H7 (cell line): Measurements from ENCODE around the gene TMCO4. TPM values are rescaled to one million over a fixed set of nuclear protein-coding genes. Genes with fewer than 3 reads are reported as not detected.

Source experiments
- DNase-seq: peaks from one replicate; pipeline ENCODE4 v3.0.0; 2012
- H3K27me3 ChIP-seq: 2 replicates; pipeline ENCODE4 v1.6.0; 2011; ENCODE audit warnings: mild to moderate bottlenecking, low read length; ENCODE audit not compliant: control insufficient read depth, insufficient read depth
- H3K36me3 ChIP-seq: replicated peaks from 2 replicates; pipeline ENCODE4 v1.5.1; 2011; ENCODE audit warnings: low read length; ENCODE audit not compliant: control insufficient read depth, insufficient read depth
- H3K4me3 ChIP-seq: 2 replicates; pipeline ENCODE4 v1.5.1; 2011; ENCODE audit warnings: low read depth, mild to moderate bottlenecking, control low read depth, low read length, moderate library complexity; ENCODE audit not compliant: insufficient read depth
- total RNA-seq: library from RNA; depleted of rRNA; stranded (reverse); fragments of >200 nt; shearing (Covaris generic); gene quantifications from 2 replicates; pipeline ENCODE4 v1.2.3, GENCODE V29; 2014

Gene TMCO4
- total RNA-seq, 1 experiment from 2014 or later, result 8.8 TPM

- DNase-seq, result no peak
- H3K4me3 ChIP-seq, result no peak overlapping the region
- H3K36me3 ChIP-seq, result no peaks in the 10 kb centered on the region
- H3K27me3 ChIP-seq, result no peaks in the 10 kb centered on the region
Observed at GRCh38 chr1:19689856-19690255, 109.9 kb downstream of the TMCO4 start.

DNA sequence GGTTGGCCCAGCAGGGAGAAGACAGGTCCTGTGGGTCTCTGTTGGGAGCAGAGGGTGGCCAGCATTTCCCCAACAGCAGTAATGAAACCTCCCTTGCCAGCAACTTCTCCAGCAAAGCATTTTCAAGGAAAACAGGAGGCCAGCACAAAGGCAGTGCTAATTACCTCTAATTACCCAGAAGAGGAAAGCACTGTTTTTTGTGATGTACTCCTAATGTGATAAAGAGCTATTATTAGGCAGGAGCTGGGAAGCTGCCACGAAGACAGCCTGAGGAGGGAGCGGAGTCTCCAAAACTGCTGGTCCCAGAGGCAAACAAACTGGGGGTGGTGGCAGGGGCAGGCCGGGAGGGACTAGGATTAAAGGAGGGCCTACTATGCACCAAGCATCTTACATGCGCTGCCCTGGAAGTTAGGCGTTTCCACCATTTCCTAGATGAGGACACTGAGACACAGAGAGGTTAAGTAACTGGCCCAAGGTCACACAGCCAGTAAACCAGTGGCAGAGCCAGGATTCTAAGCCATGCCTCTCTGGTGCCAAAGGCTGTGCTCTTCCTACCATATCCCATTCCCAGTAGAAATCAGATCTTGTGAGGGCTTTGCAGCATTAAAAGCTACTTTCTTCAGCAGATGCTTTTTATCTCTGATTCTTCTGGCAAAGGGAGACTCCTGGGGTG lies 110.5 kb downstream of the TMCO4 start:
- Histone ChIP-seq H3K4me3 (no peak overlapping the region), H3K27me3 (no peaks in the 10 kb centered on the region), H3K36me3 (no peaks in the 10 kb centered on the region)
- peak; percentile 33 for DNase-seq

DNA sequence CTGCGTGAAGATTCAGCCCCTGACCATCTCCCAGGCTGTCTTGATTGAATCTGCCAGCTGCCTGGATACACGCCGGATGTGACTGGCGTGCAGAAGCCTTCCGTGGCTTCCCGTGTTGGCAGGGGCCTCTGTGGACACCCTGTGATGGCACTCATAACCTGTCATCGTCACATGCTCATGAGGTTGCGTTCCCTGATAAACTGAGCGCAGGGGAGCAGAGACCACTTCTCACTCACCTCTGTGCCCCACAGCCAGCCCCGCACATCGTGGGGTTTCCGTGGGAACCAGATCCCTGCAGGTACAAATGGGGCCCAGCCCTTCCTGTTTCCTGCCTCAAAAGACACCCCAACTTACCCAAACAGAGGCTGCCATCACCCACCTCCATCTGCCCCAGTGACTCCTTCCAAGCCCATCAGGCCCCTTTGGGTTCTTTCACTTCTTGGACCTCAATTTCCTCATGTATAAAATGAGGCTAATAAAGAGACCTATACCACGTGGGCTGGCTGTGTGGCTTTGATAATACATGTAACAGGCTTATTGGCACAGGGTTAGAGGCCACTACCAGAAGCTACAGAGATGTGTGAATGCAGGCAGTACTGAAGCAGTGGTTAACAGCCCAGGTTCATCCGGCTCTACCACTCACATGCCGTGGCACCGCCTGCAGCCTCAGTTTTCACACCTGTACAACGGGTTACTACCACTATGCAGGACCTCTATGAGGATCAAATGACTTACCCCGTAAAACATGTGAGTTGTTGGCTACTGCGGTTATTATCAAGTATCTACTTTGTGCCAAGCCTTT lies 111.5 kb downstream of the TMCO4 start:
- H3K36me3 ChIP-seq, result no peaks in the 10 kb centered on the region
- DNase-seq, result no peak

GRCh38 chr1:19687414-19687813 lies 112.3 kb downstream of the TMCO4 start:
- no peak overlapping the region for H3K4me3 ChIP-seq
- DNase-seq, result no peak
- H3K36me3 ChIP-seq, result no peaks in the 10 kb centered on the region
- H3K27me3 ChIP-seq, result no peaks in the 10 kb centered on the region

More for the DNA sequence above, 111.5 kb downstream of the TMCO4 start:
- no peak overlapping the region for H3K4me3 ChIP-seq
- H3K27me3 ChIP-seq, result no peaks in the 10 kb centered on the region

DNA sequence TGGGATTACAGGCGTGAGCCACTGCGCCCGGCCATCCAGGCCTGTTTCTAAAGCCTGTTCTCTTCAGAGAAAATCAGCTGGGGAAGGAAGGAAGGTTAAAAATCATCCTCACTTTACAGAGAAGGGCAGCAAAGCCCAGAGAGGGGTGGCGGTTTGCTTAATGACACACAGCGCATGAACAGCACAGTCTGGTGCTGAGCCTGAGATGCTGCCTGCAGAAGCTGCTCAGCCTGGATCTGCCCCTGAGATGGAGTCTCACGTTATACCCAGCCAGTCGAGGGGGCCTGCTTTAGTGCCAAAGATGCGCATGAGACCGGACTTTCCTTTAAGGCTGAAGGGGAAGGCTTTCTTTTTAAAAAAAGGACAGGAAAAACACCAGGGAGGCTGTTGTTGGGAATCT lies 113.7 kb downstream of the TMCO4 start:
- H3K4me3 ChIP-seq, result no peak overlapping the region
- H3K36me3 ChIP-seq, result no peaks in the 10 kb centered on the region
- DNase-seq, result peak; percentile 44
- no peaks in the 10 kb centered on the region for H3K27me3 ChIP-seq

GRCh38 chr1:19684677-19685076 lies 115.0 kb downstream of the TMCO4 start:
- no peaks in the 10 kb centered on the region for H3K27me3 ChIP-seq
- no peak overlapping the region for H3K4me3 ChIP-seq
- no peak for DNase-seq
- no peaks in the 10 kb centered on the region for H3K36me3 ChIP-seq

DNA sequence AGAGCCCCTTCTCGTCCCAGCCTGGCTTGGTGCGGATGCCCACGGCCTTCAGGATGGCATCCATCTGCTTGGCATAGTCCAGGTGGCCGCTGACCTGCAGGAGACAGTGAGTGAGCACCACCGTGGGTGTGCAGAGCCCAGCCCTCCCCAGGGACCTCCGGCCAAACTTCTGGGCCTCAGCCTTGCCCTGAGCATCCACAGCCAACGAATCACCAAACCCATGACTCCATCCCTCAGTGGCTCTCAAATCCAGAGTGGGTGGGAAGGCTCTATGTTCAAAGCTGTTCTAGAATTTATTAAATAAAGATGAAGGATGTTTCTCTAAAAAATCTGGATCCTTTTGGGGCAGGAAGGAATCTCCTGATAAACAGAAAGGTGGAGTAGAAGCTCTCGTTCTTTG lies 116.4 kb downstream of the TMCO4 start:
- H3K4me3 ChIP-seq, result no peak overlapping the region
- DNase-seq, result no peak
- H3K36me3 ChIP-seq, result no peaks in the 10 kb centered on the region
- H3K27me3 ChIP-seq, result no peaks in the 10 kb centered on the region

DNA sequence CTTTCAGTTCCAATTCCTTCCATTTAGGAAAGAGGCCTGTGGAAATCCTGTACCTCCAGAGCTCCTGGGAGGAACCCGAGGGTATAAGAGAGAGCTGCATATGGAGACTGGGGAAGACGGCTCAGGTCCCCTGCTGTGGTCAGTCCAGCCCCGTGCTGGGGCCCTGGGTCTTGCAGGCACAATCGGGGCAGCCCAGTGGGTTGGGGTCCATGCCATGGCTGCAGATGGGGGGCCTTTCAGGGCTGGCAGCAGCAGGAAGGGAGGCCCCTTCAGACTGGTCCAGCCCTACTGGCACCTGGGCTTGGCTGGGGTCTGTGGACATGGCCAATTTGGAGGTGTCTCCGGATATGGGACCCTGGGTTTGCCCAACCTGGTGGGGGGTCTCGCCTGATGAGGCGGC lies 116.8 kb downstream of the TMCO4 start:
- DNase-seq, result no peak
- Histone ChIP-seq H3K36me3 (no peaks in the 10 kb centered on the region), H3K4me3 (no peak overlapping the region), H3K27me3 (no peaks in the 10 kb centered on the region)

DNA sequence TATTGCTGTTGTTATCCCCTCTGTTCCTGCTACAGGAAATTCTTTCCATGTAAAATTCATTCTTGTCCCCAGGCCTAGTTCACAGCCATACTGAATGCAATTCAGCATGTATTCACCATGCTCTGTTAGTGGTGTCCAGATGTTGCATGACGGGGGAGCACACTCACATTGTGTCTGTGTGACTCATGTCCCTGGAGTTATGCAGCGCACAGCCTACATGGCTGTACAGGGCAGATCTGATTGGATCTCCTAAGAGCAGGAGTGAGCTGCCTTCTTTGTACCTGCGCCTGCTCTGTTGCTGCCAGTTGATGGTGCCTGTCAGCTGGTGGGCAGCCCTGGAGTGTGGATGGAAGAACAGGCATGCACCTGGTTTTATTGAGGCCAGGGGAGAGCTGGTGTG lies 117.5 kb downstream of the TMCO4 start:
- Histone ChIP-seq H3K27me3 (no peaks in the 10 kb centered on the region), H3K36me3 (no peaks in the 10 kb centered on the region), H3K4me3 (no peak overlapping the region)
- DNase-seq, result no peak

- H3K4me3 ChIP-seq, result no peak overlapping the region
- peak; percentile 77 for DNase-seq
- peaks cover 3% of the 10 kb centered on the region; the same call in 1 of the 2 replicates for H3K27me3 ChIP-seq
- no peaks in the 10 kb centered on the region for H3K36me3 ChIP-seq
Observed at GRCh38 chr1:19680644-19681043, 119.1 kb downstream of the TMCO4 start.

- H3K4me3 ChIP-seq, result no peak overlapping the region
- peaks cover 6% of the 10 kb centered on the region; the same call in 1 of the 2 replicates for H3K27me3 ChIP-seq
- DNase-seq, result no peak
- no peaks in the 10 kb centered on the region for H3K36me3 ChIP-seq
Observed at GRCh38 chr1:19679691-19680090, 120.0 kb downstream of the TMCO4 start.

- H3K27me3 ChIP-seq, result peaks cover 6% of the 10 kb centered on the region; the same call in 1 of the 2 replicates
- DNase-seq, result peak; percentile 41
- H3K36me3 ChIP-seq, result no peaks in the 10 kb centered on the region
- no peak overlapping the region for H3K4me3 ChIP-seq
Observed at GRCh38 chr1:19678931-19679453, 120.7 kb downstream of the TMCO4 start.

GRCh38 chr1:19678493-19678892 lies 121.2 kb downstream of the TMCO4 start:
- peak; percentile 58 for DNase-seq
- Histone ChIP-seq H3K36me3 (no peaks in the 10 kb centered on the region), H3K4me3 (no peak overlapping the region), H3K27me3 (peaks cover 6% of the 10 kb centered on the region; the same call in 1 of the 2 replicates)

DNA sequence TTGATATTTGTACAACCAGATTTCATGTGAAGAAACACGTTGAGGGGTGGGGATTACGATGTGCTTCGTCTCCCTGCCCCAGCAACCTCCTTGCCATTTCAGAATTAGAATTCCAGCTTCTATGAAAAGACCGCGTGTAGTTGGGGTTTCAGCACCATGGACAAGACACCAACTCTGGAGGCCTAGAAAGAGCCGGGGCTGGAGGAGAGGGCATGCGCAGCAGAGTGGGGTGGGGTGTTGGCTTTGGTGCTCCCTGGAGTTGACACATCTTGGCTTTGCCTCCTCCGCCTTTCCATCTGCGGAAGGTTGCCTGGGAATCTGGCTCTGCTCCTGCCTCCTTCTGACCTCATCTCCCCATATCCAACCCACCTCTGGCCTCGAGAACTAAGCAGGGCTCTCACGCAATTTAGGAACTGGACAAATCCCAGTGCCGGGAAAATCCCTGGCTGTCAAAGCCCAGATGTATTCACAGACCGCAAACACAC lies 123.2 kb downstream of the TMCO4 start:
- Histone ChIP-seq H3K36me3 (no peaks in the 10 kb centered on the region), H3K4me3 (no peak overlapping the region), H3K27me3 (peaks cover 8% of the 10 kb centered on the region; the same call in 1 of the 2 replicates)
- DNase-seq, result peak; percentile 97

DNA sequence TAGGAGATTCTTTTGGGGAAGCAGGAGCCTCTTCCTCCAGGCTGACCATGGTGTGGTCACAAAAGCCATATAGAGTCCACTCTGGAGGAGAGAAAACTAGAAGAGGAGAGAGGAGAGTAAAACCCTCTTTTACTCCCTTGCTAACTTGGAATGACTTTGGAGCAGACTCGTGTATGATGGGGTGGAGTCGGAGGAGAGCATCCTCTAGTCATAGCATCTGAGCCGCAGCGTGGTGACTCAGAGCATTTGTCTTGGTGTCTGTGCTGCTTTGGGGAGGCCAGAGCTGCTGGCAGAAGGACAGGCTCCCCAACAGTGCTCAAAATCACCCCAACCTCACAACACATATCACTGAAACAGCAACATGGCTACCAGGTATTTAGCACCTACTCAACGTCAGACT lies 123.9 kb downstream of the TMCO4 start:
- no peak for DNase-seq
- peaks cover 8% of the 10 kb centered on the region; the same call in 1 of the 2 replicates for H3K27me3 ChIP-seq
- no peaks in the 10 kb centered on the region for H3K36me3 ChIP-seq
- H3K4me3 ChIP-seq, result no peak overlapping the region
